ENCODE data around the gene FCHO2. TPM values are rescaled to one million over a fixed set of nuclear protein-coding genes. Genes with fewer than 3 reads are reported as not detected.

The FCHO2 gene
- total RNA-seq, 6 experiments from 2014 or later = 16.6 to 24.8 (median 19.2) TPM

DNA sequence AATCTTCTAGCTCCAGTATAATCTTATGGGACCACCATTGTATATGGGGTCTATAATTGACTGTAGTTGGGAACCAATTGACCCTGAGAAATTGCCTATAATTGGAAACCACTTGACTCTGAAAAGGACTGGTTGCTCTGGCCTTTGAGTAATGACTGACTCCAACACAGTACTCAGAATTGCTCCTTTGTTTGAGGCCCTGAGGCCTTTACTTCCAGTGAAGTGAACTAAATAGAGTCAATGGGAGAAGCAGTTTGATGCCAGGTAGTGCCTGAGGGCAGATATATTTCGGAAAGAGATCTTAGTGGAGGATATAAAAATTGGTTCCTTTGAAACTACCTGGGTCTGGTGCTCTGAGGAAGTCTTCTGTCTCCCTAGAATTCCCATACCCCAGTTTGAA lies 148.5 kb downstream of the FCHO2 start:
- DNase-seq = no peak
- 0 out of 2 replicates have a peak, but pooled peaks cover 6% of the 10 kb centered on the region for H3K36me3 Mint-ChIP-seq (ENCODE audit: low read depth)
- H3K9me3 Mint-ChIP-seq = peaks cover 9% of the 10 kb centered on the region; the same call in 1 of the 2 replicates
- no peak overlapping the region for H3K4me3 Mint-ChIP-seq
- peaks cover 2% of the 10 kb centered on the region for H3K27me3 Mint-ChIP-seq (ENCODE audit: insufficient read depth)
- TF ChIP-seq, protein P1, sequence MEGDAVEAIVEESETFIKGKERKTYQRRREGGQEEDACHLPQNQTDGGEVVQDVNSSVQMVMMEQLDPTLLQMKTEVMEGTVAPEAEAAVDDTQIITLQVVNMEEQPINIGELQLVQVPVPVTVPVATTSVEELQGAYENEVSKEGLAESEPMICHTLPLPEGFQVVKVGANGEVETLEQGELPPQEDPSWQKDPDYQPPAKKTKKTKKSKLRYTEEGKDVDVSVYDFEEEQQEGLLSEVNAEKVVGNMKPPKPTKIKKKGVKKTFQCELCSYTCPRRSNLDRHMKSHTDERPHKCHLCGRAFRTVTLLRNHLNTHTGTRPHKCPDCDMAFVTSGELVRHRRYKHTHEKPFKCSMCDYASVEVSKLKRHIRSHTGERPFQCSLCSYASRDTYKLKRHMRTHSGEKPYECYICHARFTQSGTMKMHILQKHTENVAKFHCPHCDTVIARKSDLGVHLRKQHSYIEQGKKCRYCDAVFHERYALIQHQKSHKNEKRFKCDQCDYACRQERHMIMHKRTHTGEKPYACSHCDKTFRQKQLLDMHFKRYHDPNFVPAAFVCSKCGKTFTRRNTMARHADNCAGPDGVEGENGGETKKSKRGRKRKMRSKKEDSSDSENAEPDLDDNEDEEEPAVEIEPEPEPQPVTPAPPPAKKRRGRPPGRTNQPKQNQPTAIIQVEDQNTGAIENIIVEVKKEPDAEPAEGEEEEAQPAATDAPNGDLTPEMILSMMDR (IDR thresholded peaks at IDR 0.05) = no peak
- H3K27ac Mint-ChIP-seq = no peak overlapping the region
- H3K4me1 Mint-ChIP-seq (ENCODE audit: low read depth) = peaks cover 7% of the 10 kb centered on the region

DNA sequence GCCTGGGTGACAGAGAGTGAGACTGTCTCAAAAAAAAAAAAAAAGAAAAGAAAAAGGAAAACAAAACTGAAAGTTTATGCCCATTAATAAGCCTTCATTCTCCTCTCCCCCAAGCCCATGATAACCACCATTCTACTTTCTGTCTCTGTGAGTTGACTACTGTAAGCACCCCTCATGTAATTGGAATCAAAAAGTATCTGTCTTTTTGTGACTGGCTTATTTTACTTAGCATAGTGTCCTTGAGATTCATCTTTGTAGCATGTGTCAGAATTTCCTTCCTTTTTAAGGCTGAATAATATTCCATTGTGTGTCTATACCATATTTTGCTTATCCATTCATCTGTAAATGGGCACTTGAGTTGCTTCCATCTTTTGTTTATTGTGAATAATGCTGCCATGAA lies 150.5 kb downstream of the FCHO2 start:
- Mint-ChIP-seq H3K4me1 (ENCODE audit: low read depth) (peaks cover 7% of the 10 kb centered on the region), H3K36me3 (ENCODE audit: low read depth) (0 out of 2 replicates have a peak, but pooled peaks cover 6% of the 10 kb centered on the region), H3K9me3 (peaks cover 9% of the 10 kb centered on the region; the same call in 1 of the 2 replicates), H3K27ac (no peak overlapping the region), H3K27me3 (ENCODE audit: insufficient read depth) (peaks cover 2% of the 10 kb centered on the region), H3K4me3 (no peak overlapping the region)
- TF ChIP-seq, protein P1 (IDR thresholded peaks at IDR 0.05) = no peak
- DNase-seq = no peak

DNA sequence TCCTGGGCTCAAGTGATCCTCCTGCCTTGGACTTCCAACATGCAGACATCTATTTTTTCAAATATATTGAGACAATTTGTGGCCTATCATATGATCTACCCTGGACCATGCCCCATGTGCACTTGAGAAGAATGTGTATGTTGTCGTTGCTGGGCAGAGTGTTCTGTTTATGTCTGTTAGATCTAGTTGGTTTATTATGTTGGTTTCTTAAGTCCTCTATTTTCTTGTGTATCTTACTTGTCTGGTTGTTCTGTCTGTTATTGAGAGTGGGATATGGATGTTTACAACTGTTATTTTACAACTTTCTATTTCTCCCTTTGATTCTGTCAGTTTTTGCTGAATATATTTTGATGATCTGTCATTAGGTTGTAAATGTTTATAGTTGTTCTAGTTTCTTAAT lies 154.3 kb downstream of the FCHO2 start:
- 0 out of 2 replicates have a peak, but pooled peaks cover 6% of the 10 kb centered on the region for H3K36me3 Mint-ChIP-seq (ENCODE audit: low read depth)
- no peak overlapping the region for H3K27ac Mint-ChIP-seq
- no peak for DNase-seq
- H3K4me1 Mint-ChIP-seq (ENCODE audit: low read depth) = peaks cover 17% of the 10 kb centered on the region
- H3K9me3 Mint-ChIP-seq = peaks cover 9% of the 10 kb centered on the region; the same call in 1 of the 2 replicates
- H3K4me3 Mint-ChIP-seq = no peak overlapping the region
- H3K27me3 Mint-ChIP-seq (ENCODE audit: insufficient read depth) = peaks cover 2% of the 10 kb centered on the region
- TF ChIP-seq, protein P1 (IDR thresholded peaks at IDR 0.05) = no peak

DNA sequence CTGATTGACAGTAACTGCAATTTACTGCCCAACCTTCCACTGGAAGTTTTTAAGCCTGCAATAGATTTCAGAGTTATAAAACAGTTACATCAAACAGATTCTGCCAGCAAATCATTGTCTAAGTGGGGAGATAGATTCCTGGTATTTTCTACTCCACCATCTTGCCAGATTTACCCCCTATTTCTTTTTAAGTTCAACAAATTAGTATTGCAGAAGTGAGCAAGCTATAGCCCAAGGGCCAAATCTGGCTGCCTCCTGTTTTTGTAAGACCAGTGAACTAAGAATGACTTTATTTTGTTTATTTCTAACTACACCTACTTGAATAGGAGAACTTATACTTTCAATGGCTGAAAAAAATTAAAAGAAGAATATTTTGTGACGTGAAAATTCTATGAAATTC lies 155.7 kb downstream of the FCHO2 start:
- Mint-ChIP-seq H3K36me3 (ENCODE audit: low read depth) (0 out of 2 replicates have a peak, but pooled peaks cover 6% of the 10 kb centered on the region), H3K4me1 (ENCODE audit: low read depth) (peaks cover 30% of the 10 kb centered on the region), H3K27me3 (ENCODE audit: insufficient read depth) (peaks cover 2% of the 10 kb centered on the region), H3K27ac (no peak overlapping the region), H3K9me3 (peaks cover 9% of the 10 kb centered on the region; the same call in 1 of the 2 replicates), H3K4me3 (no peak overlapping the region)
- DNase-seq = no peak
- TF ChIP-seq, protein P1 (IDR thresholded peaks at IDR 0.05) = no peak

DNA sequence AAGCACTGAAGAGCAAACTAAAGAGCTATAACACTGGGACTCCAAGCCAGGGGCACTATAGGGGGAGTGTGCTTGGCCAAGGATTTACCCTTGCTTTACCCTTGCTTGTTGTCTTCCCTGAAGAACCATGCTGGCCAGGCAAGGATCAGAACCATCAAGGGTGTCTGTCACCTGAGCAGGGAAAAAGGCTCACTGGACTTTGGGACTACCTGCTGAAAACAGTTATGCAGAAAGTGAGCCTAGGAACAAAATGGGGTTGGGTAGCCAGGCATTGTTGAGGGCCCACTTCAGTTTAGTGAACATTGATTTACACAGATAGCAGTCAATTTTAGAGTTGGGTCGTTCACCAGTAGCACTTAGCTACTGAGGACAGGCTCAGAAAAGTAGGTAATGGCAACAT lies 156.5 kb downstream of the FCHO2 start:
- DNase-seq = no peak
- H3K36me3 Mint-ChIP-seq (ENCODE audit: low read depth) = 0 out of 2 replicates have a peak, but pooled peaks cover 6% of the 10 kb centered on the region
- no peak overlapping the region for H3K4me3 Mint-ChIP-seq
- TF ChIP-seq, protein P1 (IDR thresholded peaks at IDR 0.05) = no peak
- H3K4me1 Mint-ChIP-seq (ENCODE audit: low read depth) = peaks cover 39% of the 10 kb centered on the region
- peaks cover 2% of the 10 kb centered on the region for H3K27me3 Mint-ChIP-seq (ENCODE audit: insufficient read depth)
- H3K9me3 Mint-ChIP-seq = peaks cover 9% of the 10 kb centered on the region; the same call in 1 of the 2 replicates
- H3K27ac Mint-ChIP-seq = no peak overlapping the region
